OCI-M2 (cell line): ENCODE results near the gene FBLN2.

Source experiments
- DNase-seq: peaks from one replicate; lab custom pipeline; 2025; ENCODE audit not compliant: unreplicated experiment; lab: John Stamatoyannopoulos, UW

The FBLN2 gene

GRCh38 chr3:13656584-13657301, 107.8 kb downstream of the FBLN2 start:
- no peak for DNase-seq

- no peak for DNase-seq
Measured at GRCh38 chr3:13657660-13658435, 108.9 kb downstream of the FBLN2 start.

DNA sequence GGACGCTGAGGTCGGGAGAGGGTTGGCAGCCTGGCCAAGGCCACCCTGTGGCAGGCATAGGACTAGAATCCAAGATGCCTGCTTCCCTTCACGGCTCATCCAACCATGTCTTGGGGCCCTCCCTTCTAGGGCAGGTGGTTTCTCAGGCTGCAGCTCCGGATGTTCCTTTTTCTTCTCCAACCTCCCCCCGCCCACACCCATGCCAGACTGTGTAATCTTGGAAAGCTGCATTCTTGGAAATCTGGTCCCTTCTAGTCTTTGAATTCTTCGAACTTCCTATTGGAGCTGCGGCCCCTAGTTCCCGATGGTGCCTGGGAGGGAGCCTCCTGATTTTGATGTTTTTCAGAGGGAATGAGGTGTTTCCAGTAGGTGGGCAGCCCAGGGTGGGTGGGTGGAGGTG, 109.8 kb downstream of the FBLN2 start:
- DNase-seq: no peak

- no peak for DNase-seq
Measured at GRCh38 chr3:13659221-13659969, 110.5 kb downstream of the FBLN2 start.

GRCh38 chr3:13660042-13660874, 111.3 kb downstream of the FBLN2 start:
- no peak for DNase-seq

- DNase-seq: no peak
Measured at GRCh38 chr3:13661121-13661520, 112.2 kb downstream of the FBLN2 start.

GRCh38 chr3:13662238-13662847, 113.4 kb downstream of the FBLN2 start:
- DNase-seq: no peak

- no peak for DNase-seq
Measured at GRCh38 chr3:13663781-13664535, 115.0 kb downstream of the FBLN2 start.

- DNase-seq: no peak
Measured at GRCh38 chr3:13665582-13666226, 116.8 kb downstream of the FBLN2 start.

DNA sequence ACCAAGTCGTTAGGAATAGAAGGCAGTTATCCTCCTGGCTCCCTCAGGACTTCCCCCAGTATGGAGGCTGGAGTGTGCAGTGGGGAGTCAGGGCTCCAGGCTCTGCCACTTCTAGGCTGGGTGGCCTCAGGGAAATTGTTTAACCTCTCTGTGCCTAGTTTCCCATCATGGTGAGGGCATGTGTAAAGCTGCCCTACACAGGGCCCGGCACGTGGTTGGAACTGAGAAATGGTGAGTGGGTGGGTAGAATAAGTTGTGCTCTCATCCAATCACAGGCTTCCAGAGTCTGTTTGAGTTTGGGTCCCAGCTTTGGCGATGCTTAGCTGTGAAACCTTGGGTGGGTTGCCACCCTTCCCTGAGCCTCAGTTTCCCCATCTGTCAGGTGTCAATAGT, 117.3 kb downstream of the FBLN2 start:
- no peak for DNase-seq

GRCh38 chr3:13666781-13667709, 118.1 kb downstream of the FBLN2 start:
- DNase-seq: no peak

DNA sequence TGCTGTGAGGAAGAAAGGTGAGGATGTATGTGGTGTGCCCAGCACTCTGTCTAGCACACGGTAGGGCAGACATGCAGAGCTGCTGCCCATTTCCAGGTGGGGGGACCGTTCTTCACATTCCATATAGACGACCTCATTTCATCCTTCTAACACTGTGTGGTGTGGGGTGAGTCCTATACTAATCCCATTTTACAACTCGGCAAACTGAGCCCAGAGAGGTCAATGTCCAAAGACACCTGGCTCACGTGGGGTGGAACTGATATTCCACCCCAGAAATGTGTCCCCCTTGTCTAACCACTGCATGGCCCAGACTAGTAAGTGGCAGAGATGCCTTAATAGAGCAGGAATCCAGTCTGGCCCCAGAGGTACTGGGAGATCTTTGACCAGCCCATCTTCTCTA, 119.2 kb downstream of the FBLN2 start:
- DNase-seq: no peak

DNA sequence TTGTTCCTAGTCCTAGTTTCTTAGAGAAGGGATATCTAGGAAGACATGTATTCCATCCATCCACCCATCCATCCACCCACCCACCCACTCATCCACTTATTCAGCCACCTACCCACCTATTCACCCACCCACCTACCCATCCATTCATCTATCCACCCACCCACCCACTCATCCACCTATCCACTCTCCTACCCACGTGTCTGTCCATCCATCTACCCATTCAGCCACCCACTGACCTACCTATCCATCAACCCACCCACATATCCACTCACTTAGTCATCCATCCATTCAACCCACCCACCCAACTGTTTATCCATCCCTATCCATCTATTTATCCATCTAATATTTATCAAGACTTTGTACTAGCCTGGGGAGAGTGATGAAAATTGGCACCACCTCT, 120.5 kb downstream of the FBLN2 start:
- no peak for DNase-seq

- no peak for DNase-seq
Measured at GRCh38 chr3:13670292-13670691, 121.4 kb downstream of the FBLN2 start.

- DNase-seq: no peak
Measured at GRCh38 chr3:13671482-13672233, 122.7 kb downstream of the FBLN2 start.

- no peak for DNase-seq
Measured at GRCh38 chr3:13673207-13673606, 124.3 kb downstream of the FBLN2 start.

- no peak for DNase-seq
Measured at GRCh38 chr3:13674538-13675185, 125.7 kb downstream of the FBLN2 start.
